Measurements from ENCODE around the gene EHD4.

Gene EHD4

GRCh38 chr15:41972253-41973242 is at the start of gene EHD4:
Gene EHD4, minus strand, starts transcription at chr15:41972557. Its CDS starts 63 bp downstream, at chr15:41972494.
- peak; percentile 95 for DNase-seq (ENCODE audit: low spot score)

DNA sequence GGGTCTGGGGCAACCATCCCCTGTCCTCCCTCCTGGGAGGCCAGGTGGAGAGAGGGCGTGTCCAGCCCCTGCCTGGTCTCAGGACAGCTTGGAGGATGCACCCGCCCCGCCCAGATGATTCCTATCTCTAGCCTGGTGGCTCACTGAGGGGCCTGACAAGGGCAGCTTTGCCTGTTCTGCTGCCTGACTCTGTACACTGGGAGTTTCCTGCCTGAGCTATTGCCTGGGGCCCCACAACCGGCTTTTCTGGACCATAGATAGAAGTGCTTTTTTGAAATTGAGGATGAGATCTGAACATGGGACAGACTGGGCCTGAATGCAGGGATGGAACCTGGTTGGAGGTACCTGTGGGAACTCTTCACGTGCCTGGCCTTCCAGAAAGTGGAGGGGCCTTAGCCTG is 49.2 kb upstream of the EHD4 start:
- no peak for DNase-seq (ENCODE audit: low spot score)

DNA sequence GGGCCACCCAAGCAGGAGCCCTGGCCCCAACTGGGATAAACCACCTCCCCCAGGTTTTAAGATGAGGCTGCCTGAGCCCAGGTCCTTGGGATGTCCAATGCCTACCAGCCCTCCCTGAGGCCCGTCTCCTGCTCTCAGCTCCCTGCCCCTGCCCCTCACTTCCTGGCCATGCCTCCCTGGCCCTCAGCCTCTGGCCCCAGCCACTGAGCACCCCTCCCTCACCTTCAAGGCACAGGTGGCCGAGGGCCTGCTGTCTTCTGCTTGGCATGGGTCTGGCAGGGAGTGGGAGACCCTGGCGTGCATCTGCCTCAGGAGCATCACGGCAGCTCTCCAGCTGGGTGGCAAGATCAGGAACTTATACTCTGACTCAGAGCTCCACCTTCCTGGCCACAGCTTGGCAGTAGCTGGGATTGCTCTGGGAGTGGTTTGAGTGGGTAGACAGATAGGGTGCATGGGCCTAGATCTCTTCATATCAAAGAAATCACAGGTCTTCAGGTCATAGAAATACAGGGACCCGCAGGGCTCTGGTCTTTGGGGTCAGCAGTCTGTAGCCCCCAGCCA is 48.4 kb upstream of the EHD4 start, which contains the start of gene PLA2G4E:
PLA2G4E (minus strand) TSS at position 330 of the 561 bp plus-strand sequence; CDS start at position 318, 12 bp downstream.
- DNase-seq (ENCODE audit: low spot score) = no peak

DNA sequence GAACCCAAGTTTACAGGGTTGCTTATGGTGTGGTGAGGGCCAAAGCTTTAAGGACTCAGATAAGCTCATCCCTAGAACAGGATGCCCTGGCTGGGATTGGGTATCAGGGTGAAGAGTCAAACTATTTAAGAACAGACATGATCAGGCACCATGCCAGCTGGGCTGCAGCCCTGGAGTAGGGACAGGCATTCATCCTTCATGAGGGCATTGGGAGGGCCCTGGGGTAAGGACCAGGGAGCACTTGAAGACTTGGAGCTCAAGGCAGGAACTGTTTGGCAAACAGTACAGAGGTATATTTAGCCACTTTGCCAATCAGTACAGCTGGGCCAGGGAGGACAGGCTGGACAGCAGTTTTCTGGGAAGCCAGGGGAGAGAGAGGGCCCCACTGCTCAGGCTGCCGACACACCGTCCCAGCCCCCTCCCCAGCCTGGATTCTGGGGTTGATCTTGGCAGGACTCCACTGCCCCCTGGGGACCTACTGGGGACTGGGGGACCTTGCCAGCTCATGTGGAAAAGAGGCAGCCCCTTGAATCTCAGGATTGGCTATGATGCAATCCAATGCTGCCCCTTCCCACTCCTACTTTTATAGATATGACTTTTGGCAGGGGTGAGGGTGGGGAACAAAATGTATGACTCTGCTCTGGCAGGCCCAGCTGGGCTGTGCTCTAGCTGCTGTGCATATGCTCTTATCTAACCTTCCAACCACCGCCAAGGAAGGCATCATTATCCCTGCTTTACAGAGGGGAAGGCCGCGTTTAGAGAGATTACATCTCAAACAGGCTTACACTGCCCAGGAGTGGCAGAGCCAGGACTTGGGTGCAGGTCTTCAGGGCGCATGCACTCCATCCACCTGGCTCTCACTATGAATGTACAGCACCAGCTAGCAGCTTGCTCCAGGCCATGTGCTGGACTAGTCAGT is 46.2 kb upstream of the EHD4 start:
- DNase-seq (ENCODE audit: low spot score) = no peak

- DNase-seq (ENCODE audit: low spot score) = no peak
Measured at GRCh38 chr15:42016971-42017370, 44.6 kb upstream of the EHD4 start.

GRCh38 chr15:42014406-42014805 is 42.0 kb upstream of the EHD4 start:
- DNase-seq (ENCODE audit: low spot score) = no peak

DNA sequence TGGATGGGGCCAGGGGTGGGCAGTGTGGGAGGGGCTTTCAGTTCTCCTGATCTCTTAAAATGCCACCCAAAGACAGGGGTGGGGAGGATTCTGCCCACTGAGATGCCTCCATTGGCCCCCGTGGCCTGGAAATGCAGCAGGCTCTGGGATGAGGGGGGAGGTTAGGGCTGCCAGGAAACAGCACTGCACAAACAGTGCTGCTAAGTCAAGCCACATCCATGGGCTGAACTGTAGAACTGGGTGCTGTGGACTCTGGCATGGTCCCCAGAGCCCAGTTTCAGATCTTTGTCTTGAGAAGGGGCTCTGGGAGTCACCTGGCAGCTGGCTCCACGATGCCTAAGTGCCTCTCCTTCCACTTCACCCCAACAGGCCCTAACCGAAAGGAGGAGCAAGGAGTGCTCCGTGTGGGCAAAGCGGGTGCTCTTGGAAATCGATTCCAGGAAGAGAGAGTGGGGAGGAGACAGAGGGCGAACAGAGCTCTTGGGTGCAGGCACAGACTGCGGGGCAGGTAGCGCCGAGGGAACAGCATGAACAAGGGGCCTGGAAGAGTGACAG is 40.6 kb upstream of the EHD4 start:
- DNase-seq (ENCODE audit: low spot score) = no peak

- DNase-seq (ENCODE audit: low spot score) = no peak
Measured at GRCh38 chr15:42012241-42012640, 39.9 kb upstream of the EHD4 start.

DNA sequence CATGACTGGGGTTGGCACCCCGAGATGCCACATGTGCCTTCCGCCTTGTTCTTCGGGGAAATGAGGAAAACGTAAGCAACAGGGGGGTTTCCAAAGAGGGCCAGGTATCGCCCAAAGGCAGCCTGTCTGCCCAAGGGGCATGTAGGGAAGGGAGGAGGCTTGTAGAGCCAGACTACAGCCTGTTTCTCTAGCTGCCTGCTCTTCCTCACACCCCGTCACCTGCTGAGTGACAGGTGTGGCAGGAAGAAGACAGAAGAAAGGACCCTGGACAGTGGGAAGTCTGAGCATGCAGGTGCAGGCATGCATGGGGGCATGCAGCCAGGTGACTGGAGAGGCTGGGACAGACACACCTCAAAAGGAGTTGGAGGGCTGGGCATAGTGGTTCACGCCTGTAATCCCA is 38.7 kb upstream of the EHD4 start:
- no peak for DNase-seq (ENCODE audit: low spot score)

DNA sequence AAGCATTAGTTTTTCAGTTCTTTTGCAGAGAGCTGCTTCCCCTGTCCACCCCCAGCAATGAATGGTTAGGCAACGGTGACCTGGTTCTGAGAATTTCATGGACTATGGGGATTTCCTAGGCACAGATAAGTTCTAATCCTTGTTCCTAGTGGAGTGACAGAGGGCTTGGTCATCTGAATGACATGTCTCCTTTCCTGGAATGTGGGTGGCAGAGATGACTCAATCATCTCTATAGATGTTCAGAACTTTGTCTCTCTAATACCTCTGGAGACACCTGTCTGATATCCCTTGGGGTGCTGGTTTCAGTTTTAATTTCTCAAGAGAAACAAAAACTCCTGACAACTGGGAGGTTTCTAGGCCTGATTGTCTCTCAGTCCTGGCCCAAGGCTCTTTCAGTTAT is 38.1 kb upstream of the EHD4 start:
- DNase-seq (ENCODE audit: low spot score) = no peak

- DNase-seq (ENCODE audit: low spot score) = no peak
Measured at GRCh38 chr15:42009474-42009873, 37.1 kb upstream of the EHD4 start.

DNA sequence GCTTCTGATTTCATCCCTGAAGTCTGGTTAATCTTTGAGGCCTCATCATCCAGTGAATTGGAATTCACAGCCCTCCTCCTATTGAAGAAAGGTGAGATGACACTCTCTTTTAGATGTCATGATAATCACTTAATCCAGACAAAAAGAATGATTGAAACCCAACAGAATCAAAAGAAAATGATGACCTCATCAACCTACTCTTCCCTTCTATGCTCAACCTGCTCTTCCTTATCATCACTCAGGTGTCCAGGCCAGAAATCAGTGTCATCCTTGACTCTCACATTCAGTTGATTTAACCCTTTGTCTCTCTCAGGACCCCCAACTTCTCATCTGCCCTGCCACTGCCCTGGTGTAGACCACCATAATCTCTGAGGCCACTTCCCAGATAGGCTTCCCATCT is 36.7 kb upstream of the EHD4 start:
- DNase-seq (ENCODE audit: low spot score) = no peak

- no peak for DNase-seq (ENCODE audit: low spot score)
Measured at GRCh38 chr15:42007386-42007785, 35.0 kb upstream of the EHD4 start.

- DNase-seq (ENCODE audit: low spot score) = no peak
Measured at GRCh38 chr15:42002333-42002732, 30.0 kb upstream of the EHD4 start.

- DNase-seq (ENCODE audit: low spot score) = no peak
Measured at GRCh38 chr15:42001236-42001635, 28.9 kb upstream of the EHD4 start.

DNA sequence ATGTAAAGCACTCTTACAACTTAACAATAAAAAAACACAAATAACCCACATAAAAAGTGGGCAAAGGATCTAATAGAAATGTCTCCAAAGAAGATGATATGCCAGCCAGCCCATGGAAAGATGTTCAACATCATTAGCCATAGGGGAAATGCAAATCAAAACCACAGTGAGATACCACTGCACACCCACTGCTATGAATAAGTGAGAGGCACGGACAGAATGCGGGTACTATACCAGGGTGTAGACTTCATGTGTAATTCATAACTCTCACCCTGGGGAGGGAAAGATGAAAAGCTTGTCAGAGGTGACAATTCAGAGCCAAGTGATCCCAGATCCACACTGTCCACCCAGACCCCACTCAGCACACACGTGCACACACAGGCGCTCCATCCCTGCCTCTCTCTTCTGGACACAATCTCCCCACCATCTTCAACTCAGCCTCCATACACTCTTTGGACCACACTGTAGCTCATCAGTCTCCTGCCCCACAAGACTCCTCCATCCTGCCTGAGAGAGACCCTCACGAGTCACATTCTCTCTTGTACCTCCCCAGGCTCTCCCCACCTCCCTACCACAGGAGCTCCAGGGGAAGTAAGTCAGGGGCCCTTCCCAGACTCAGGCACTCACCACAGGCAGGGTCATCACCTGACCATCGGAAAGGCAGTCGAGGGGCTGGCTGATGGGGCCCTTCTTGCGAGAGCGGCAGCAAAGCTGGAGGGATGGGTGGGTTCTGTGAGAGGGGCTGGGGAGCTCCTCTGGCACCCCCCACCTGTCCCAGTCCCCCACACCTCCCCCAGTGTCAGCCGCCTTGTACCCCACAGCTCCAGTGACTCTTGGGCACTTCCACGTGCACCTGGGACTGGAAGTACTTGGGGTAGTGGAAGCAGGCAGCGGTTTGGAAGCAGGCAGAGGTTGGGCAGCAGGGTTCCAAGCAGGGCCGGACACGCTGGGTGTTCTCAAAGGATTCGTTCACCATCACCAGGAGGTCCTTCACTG is 27.2 kb upstream of the EHD4 start:
- no peak for DNase-seq (ENCODE audit: low spot score)

- no peak for DNase-seq (ENCODE audit: low spot score)
Measured at GRCh38 chr15:41997845-41998244, 25.5 kb upstream of the EHD4 start.

DNA sequence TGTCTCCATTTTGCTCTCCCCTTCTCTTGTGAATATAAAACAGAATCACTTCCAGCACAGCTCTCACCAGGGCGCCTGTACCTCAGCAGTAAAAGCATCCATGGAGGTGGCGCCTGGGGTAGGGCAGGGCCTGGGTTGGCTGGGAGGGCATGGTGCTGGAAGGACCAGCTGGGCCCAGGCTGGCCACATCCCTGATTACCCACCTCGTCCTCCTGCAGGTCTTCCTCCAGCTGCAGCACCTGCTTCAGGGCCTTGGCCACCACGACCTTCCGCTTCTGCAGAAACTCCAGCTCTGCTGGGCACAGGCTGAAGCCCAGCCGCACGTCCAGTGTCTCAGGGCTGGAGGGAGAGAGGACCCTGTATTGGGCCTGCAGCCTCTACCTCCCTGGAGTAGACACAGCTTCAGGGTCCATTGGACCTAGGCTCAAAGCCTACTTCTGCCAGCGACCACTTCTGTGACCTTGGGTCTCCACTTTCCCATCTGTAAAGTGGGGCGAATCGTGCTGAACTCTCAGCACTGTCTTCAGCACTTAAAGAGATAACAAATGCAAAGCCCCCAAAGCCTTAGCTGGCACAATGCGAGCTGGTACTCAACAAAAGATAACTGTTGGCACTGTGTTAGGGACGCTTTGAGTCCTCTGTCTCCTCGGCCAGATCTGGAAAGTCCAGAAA is 24.7 kb upstream of the EHD4 start:
- DNase-seq (ENCODE audit: low spot score) = no peak

- DNase-seq (ENCODE audit: low spot score) = no peak
Measured at GRCh38 chr15:41996376-41996775, 24.0 kb upstream of the EHD4 start.

GRCh38 chr15:41995476-41995855 is 23.1 kb upstream of the EHD4 start:
- no peak for DNase-seq (ENCODE audit: low spot score)

Measured in CD4-positive, alpha-beta T cell treated with Interleukin-6 at 100 ng/mL for 8 hours (primary cell).